NB4 (cell line): Measurements from ENCODE around the gene CTXN1.

Source experiments
- DNase-seq: peaks from one replicate; pipeline ENCODE4 v3.0.0; 2010; ENCODE audit warnings: low read depth
- H3K4me3 ChIP-seq: one replicate; pipeline ENCODE4 v1.5.1; 2011; ENCODE audit warnings: mild to moderate bottlenecking, low read depth, low read length, moderate library complexity
- MYC ChIP-seq: IDR thresholded peaks from 2 replicates; pipeline ENCODE4 v1.6.1; 2011; ENCODE audit warnings: low read depth, low read length
- POLR2A ChIP-seq: IDR thresholded peaks from 2 replicates; pipeline ENCODE4 v1.6.1; 2011; ENCODE audit warnings: mild to moderate bottlenecking; ENCODE audit not compliant: insufficient read length; ENCODE audit errors: extremely low read depth
- TF ChIP-seq, protein P1 (sequence below): IDR thresholded peaks from 2 replicates; pipeline ENCODE4 v1.6.1; 2011; ENCODE audit warnings: low read depth, low read length
- TF ChIP-seq, protein P2 (sequence below): IDR thresholded peaks from one replicate; pipeline ENCODE4 v1.5.1; 2012; ENCODE audit warnings: low read depth, low read length

CTXN1 gene

GRCh38 chr19:7883796-7884570, 42.0 kb downstream of the CTXN1 start:
- no peak overlapping the region for H3K4me3 ChIP-seq
- TF ChIP-seq POLR2A, result no peak
- TF ChIP-seq, protein P1, sequence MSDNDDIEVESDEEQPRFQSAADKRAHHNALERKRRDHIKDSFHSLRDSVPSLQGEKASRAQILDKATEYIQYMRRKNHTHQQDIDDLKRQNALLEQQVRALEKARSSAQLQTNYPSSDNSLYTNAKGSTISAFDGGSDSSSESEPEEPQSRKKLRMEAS, result no peak
- TF ChIP-seq, protein P2, sequence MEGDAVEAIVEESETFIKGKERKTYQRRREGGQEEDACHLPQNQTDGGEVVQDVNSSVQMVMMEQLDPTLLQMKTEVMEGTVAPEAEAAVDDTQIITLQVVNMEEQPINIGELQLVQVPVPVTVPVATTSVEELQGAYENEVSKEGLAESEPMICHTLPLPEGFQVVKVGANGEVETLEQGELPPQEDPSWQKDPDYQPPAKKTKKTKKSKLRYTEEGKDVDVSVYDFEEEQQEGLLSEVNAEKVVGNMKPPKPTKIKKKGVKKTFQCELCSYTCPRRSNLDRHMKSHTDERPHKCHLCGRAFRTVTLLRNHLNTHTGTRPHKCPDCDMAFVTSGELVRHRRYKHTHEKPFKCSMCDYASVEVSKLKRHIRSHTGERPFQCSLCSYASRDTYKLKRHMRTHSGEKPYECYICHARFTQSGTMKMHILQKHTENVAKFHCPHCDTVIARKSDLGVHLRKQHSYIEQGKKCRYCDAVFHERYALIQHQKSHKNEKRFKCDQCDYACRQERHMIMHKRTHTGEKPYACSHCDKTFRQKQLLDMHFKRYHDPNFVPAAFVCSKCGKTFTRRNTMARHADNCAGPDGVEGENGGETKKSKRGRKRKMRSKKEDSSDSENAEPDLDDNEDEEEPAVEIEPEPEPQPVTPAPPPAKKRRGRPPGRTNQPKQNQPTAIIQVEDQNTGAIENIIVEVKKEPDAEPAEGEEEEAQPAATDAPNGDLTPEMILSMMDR, result no peak
- DNase-seq, result peak; percentile 49

DNA sequence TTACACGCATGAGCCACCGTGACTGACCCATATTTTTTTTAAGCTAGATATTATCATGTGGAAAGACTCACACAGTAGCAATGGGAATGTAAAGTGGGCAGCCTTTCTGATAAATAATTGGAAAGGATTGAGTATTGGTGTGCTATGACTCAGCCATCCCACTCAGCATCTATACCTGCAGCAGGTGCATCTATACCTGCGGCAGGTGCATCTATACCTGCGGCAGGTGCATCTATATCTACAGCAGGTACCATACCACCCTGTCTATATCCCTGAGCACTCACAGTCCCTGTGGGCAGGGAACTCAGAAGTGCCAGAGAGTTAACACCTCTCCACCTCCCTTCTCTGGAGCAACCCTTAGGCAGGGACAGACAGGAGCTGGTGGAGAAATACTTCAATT, 42.8 kb downstream of the CTXN1 start:
- DNase-seq, result no peak
- TF ChIP-seq, protein P2, result no peak
- TF ChIP-seq POLR2A, result no peak
- TF ChIP-seq, protein P1, result no peak
- no peak for TF ChIP-seq MYC

GRCh38 chr19:7881910-7882309, 44.0 kb downstream of the CTXN1 start:
- TF ChIP-seq, protein P2, result no peak
- TF ChIP-seq, protein P1, result no peak
- no peak for TF ChIP-seq MYC
- no peak for TF ChIP-seq POLR2A
- H3K4me3 ChIP-seq, result no peak overlapping the region
- DNase-seq, result no peak

More for the DNA sequence above, 42.8 kb downstream of the CTXN1 start:
- H3K4me3 ChIP-seq, result no peak overlapping the region

DNA sequence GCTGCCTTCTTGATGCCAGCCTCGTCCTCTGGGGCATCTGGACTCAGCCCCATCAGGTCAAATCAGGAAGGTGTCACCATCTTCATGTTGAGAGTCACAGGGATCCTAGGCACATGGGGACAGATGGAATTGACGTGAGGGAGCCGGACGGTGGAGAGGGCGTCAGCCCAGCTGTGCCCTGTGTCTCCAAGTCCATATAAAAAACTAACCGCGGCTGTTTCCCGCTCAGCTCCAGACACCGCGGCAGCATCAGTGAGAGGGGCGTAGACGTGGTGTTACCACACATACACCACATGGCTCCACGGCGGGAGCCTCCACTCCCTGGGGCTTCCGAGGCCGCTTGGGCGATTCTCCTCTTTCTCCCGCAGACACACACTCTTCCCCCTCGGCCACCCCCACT, 46.1 kb downstream of the CTXN1 start:
- TF ChIP-seq, protein P2, result no peak
- TF ChIP-seq, protein P1, result peak; percentile 86
- no peak for TF ChIP-seq POLR2A
- peak; percentile 75 for TF ChIP-seq MYC
- H3K4me3 ChIP-seq, result no peak overlapping the region
- peak; percentile 94 for DNase-seq

GRCh38 chr19:7879111-7879807, 46.7 kb downstream of the CTXN1 start:
- TF ChIP-seq, protein P1, result no peak
- no peak for TF ChIP-seq POLR2A
- TF ChIP-seq, protein P2, result no peak
- no peak for TF ChIP-seq MYC
- DNase-seq, result no peak
- no peak overlapping the region for H3K4me3 ChIP-seq
